Esophagus (tissue), 2 donors: Measurements from ENCODE around the gene TSPAN32. TPM values are rescaled to one million over a fixed set of nuclear protein-coding genes. Genes with fewer than 3 reads are reported as not detected.
"Not testable (repeated sequence)": the region's sequence is repeated elsewhere in the genome, so short reads cannot be mapped to it uniquely, and the experiment has no call there.

Experiments
- H3K27ac ChIP-seq, 2 donors: one replicate each; pipeline ENCODE4 v1.5.1; 2013; ENCODE audit warnings: low read depth in 2 of 2, mild to moderate bottlenecking in 2 of 2, inconsistent platforms in 1 of 2, low read length in 1 of 2, moderate library complexity in 1 of 2
- H3K27me3 ChIP-seq, 2 donors: one replicate each; pipeline ENCODE4 v1.6.1; 2013; ENCODE audit warnings: low read length in 2 of 2, control low read depth in 1 of 2, mild to moderate bottlenecking in 1 of 2; ENCODE audit not compliant: insufficient read depth in 2 of 2, control insufficient read depth in 1 of 2
- H3K36me3 ChIP-seq, 2 donors: one replicate each; pipeline ENCODE4 v1.6.1; 2013; ENCODE audit warnings: low read length in 1 of 2; ENCODE audit not compliant: control insufficient read depth in 2 of 2, insufficient read depth in 2 of 2
- H3K4me1 ChIP-seq, 2 donors: one replicate each; pipeline ENCODE4 v1.6.1; 2013; ENCODE audit warnings: low read length in 1 of 2; ENCODE audit not compliant: control insufficient read depth in 2 of 2, insufficient read depth in 2 of 2
- H3K4me3 ChIP-seq, 2 donors: one replicate each; pipeline ENCODE4 v1.5.1; 2013; ENCODE audit warnings: low read length in 2 of 2, mild to moderate bottlenecking in 2 of 2, low read depth in 1 of 2, moderate library complexity in 1 of 2
- H3K9me3 ChIP-seq, 2 donors: one replicate each; pipeline ENCODE4 v1.6.1; 2013; ENCODE audit warnings: mild to moderate bottlenecking in 2 of 2, low read depth in 1 of 2, low read length in 1 of 2, moderate library complexity in 1 of 2; ENCODE audit not compliant: control insufficient read depth in 2 of 2, insufficient read depth in 1 of 2
- WGBS, 2 donors: extraction: QIAGEN DNeasy Blood & Tissue Kit; methylation state at CpG; one replicate each; pipeline ENCODE4 v1.1.7; 2013; 5-methylcytosine and 5-hydroxymethylcytosine counted together
- polyA plus RNA-seq, 2 donors: library from polyadenylated mRNA; stranded (reverse); fragments of 200-250 nt; gene quantifications; one replicate each; pipeline ENCODE4 v1.2.3, GENCODE V29; 2013
- donor health status: healthy with polysubstance abuse.
- donor health status: Bipolar disorder and iron deficiency.

Gene TSPAN32
- polyA plus RNA-seq, 2 donors = 0.47 to 0.51 TPM

- WGBS, 2 donors = 85 to 87% methylated on average over 10 of the region's 10 CpGs
- Histone ChIP-seq H3K4me1 (no peaks in the 10 kb centered on the region), H3K4me3 (no peak overlapping the region), H3K27ac (no peak overlapping the region), H3K9me3 (peaks cover 0 to 15% of the 10 kb centered on the region in 2 donors), H3K27me3 (no peaks in the 10 kb centered on the region), H3K36me3 (no peaks in the 10 kb centered on the region)
Observed at GRCh38 chr11:2346586-2347307, 44.9 kb downstream of the TSPAN32 start.

- WGBS, 2 donors = 84 to 90% methylated on average over 9 of the region's 9 CpGs
- no peaks in the 10 kb centered on the region for H3K27me3 ChIP-seq
- H3K9me3 ChIP-seq = peaks cover 0 to 16% of the 10 kb centered on the region in 2 donors
- no peak overlapping the region for H3K27ac ChIP-seq
- no peak overlapping the region for H3K4me3 ChIP-seq
- H3K36me3 ChIP-seq = no peaks in the 10 kb centered on the region
- no peaks in the 10 kb centered on the region for H3K4me1 ChIP-seq
Observed at GRCh38 chr11:2347308-2347830, 45.6 kb downstream of the TSPAN32 start.

- Histone ChIP-seq H3K4me1 (no peaks in the 10 kb centered on the region), H3K36me3 (no peaks in the 10 kb centered on the region), H3K27me3 (no peaks in the 10 kb centered on the region), H3K4me3 (no peak overlapping the region), H3K27ac (no peak overlapping the region), H3K9me3 (peaks cover 0 to 13% of the 10 kb centered on the region in 2 donors)
- 86 to 97% methylated on average over 1 of the region's 1 CpG for WGBS, 2 donors
Observed at GRCh38 chr11:2348986-2349385, 47.2 kb downstream of the TSPAN32 start.

- Histone ChIP-seq H3K4me3 (no peak overlapping the region), H3K4me1 (no peaks in the 10 kb centered on the region), H3K27me3 (no peaks in the 10 kb centered on the region), H3K27ac (no peak overlapping the region), H3K9me3 (peaks cover 0 to 11% of the 10 kb centered on the region in 2 donors), H3K36me3 (no peaks in the 10 kb centered on the region)
- WGBS, 2 donors = 85% methylated on average over 3 of the region's 3 CpGs
Observed at GRCh38 chr11:2351701-2352100, 49.9 kb downstream of the TSPAN32 start.

- Histone ChIP-seq H3K9me3 (peaks cover 0 to 11% of the 10 kb centered on the region in 2 donors), H3K27ac (no peak overlapping the region), H3K27me3 (no peaks in the 10 kb centered on the region), H3K36me3 (no peaks in the 10 kb centered on the region), H3K4me1 (no peaks in the 10 kb centered on the region), H3K4me3 (no peak overlapping the region)
- 73 to 81% methylated on average over 4 of the region's 4 CpGs for WGBS, 2 donors
Observed at GRCh38 chr11:2352420-2352819, 50.6 kb downstream of the TSPAN32 start.

- Histone ChIP-seq H3K4me3 (no peak overlapping the region), H3K36me3 (no peaks in the 10 kb centered on the region), H3K27ac (no peak overlapping the region), H3K4me1 (no peaks in the 10 kb centered on the region), H3K9me3 (peaks cover 0 to 4% of the 10 kb centered on the region in 2 donors), H3K27me3 (no peaks in the 10 kb centered on the region)
- 72 to 76% methylated on average over 7 of the region's 7 CpGs for WGBS, 2 donors
Observed at GRCh38 chr11:2355000-2355644, 53.3 kb downstream of the TSPAN32 start.

- no peaks in the 10 kb centered on the region for H3K27me3 ChIP-seq
- WGBS, 2 donors = 72 to 85% methylated on average over 8 of the region's 8 CpGs
Observed at GRCh38 chr11:2357246-2357645, 55.4 kb downstream of the TSPAN32 start.

GRCh38 chr11:2357651-2358050 lies 55.8 kb downstream of the TSPAN32 start:
- H3K9me3 ChIP-seq, H3K27me3 ChIP-seq, H3K36me3 ChIP-seq, H3K4me3 ChIP-seq, H3K4me1 ChIP-seq, H3K27ac ChIP-seq: not testable (repeated sequence)
- WGBS, 2 donors = 95 to 96% methylated on average over 11 to 13 of the region's 13 CpGs

More at GRCh38 chr11:2357246-2357645, 55.4 kb downstream of the TSPAN32 start:
- no peaks in the 10 kb centered on the region for H3K36me3 ChIP-seq
- H3K4me3 ChIP-seq = no peak overlapping the region
- no peaks in the 10 kb centered on the region for H3K4me1 ChIP-seq
- no peaks in the 10 kb centered on the region for H3K9me3 ChIP-seq
- no peak overlapping the region for H3K27ac ChIP-seq

GRCh38 chr11:2358754-2359442 lies 57.1 kb downstream of the TSPAN32 start:
- 89 to 92% methylated on average over 11 of the region's 11 CpGs for WGBS, 2 donors
- Histone ChIP-seq H3K4me3 (no peak overlapping the region), H3K27me3 (no peaks in the 10 kb centered on the region), H3K9me3 (no peaks in the 10 kb centered on the region), H3K27ac (no peak overlapping the region), H3K36me3 (no peaks in the 10 kb centered on the region), H3K4me1 (no peaks in the 10 kb centered on the region)
